ELF-1 (cell line): ENCODE measurements around the gene PTPRC.

Experiments
- DNase-seq: peaks from one replicate; pipeline ENCODE4 v3.0.0-alpha.2; 2016; ENCODE audit warnings: low read depth, low spot score

The PTPRC gene

GRCh38 chr1:198674009-198674408 lies 35.2 kb downstream of the PTPRC start:
- DNase-seq: no peak

GRCh38 chr1:198676253-198676652 lies 37.4 kb downstream of the PTPRC start:
- DNase-seq: no peak

- no peak for DNase-seq
Measured at GRCh38 chr1:198677027-198677426, 38.2 kb downstream of the PTPRC start.

- no peak for DNase-seq
Measured at GRCh38 chr1:198677871-198678270, 39.0 kb downstream of the PTPRC start.

- DNase-seq: no peak
Measured at GRCh38 chr1:198678301-198678836, 39.5 kb downstream of the PTPRC start.

- no peak for DNase-seq
Measured at GRCh38 chr1:198678901-198679329, 40.1 kb downstream of the PTPRC start.

- no peak for DNase-seq
Measured at GRCh38 chr1:198679535-198680173, 40.8 kb downstream of the PTPRC start.

GRCh38 chr1:198680174-198680875 lies 41.5 kb downstream of the PTPRC start:
- DNase-seq: no peak

- DNase-seq: no peak
Measured at GRCh38 chr1:198681252-198681651, 42.4 kb downstream of the PTPRC start.

GRCh38 chr1:198681831-198682759 lies 43.3 kb downstream of the PTPRC start:
- no peak for DNase-seq

- no peak for DNase-seq
Measured at GRCh38 chr1:198682850-198683249, 44.0 kb downstream of the PTPRC start.

GRCh38 chr1:198683449-198683848 lies 44.6 kb downstream of the PTPRC start:
- DNase-seq: no peak

GRCh38 chr1:198686069-198686728 lies 47.4 kb downstream of the PTPRC start:
- DNase-seq: no peak

- DNase-seq: no peak
Measured at GRCh38 chr1:198687429-198687828, 48.6 kb downstream of the PTPRC start.

GRCh38 chr1:198691063-198691462 lies 52.2 kb downstream of the PTPRC start:
- no peak for DNase-seq

GRCh38 chr1:198693321-198693720 lies 54.5 kb downstream of the PTPRC start:
- DNase-seq: no peak

GRCh38 chr1:198694542-198694941 lies 55.7 kb downstream of the PTPRC start:
- DNase-seq: no peak

- no peak for DNase-seq
Measured at GRCh38 chr1:198696211-198696610, 57.4 kb downstream of the PTPRC start.

GRCh38 chr1:198699167-198700015 lies 60.6 kb downstream of the PTPRC start:
- peak; percentile 78 for DNase-seq

- DNase-seq: no peak
Measured at GRCh38 chr1:198700016-198700392, 61.2 kb downstream of the PTPRC start.

GRCh38 chr1:198700396-198700795 lies 61.6 kb downstream of the PTPRC start:
- DNase-seq: no peak
